WERI-Rb-1 (cell line): Measurements from ENCODE around the gene GRIP2.

ENCODE experiments used
- DNase-seq: peaks from one replicate; pipeline ENCODE4 v3.0.0-alpha.2; 2020
- H3K27ac ChIP-seq: fragments of 250-450 bp; sonication (Bioruptor Pico); 2 replicates; pipeline ENCODE4 v1.5.1; 2020; ENCODE audit warnings: mild to moderate bottlenecking, moderate library complexity
- H3K27me3 ChIP-seq: fragments of 250-450 bp; sonication (Bioruptor Pico); 2 replicates; pipeline ENCODE4 v1.5.1; 2021; ENCODE audit warnings: mild to moderate bottlenecking, low read depth, moderate library complexity; ENCODE audit not compliant: insufficient read depth, severe bottlenecking
- H3K36me3 ChIP-seq: fragments of 250-450 bp; sonication (Bioruptor Pico); 2 replicates; pipeline ENCODE4 v1.5.1; 2020; ENCODE audit warnings: mild to moderate bottlenecking, moderate library complexity
- H3K4me3 ChIP-seq: 2 replicates; pipeline ENCODE4 v1.5.1; 2011; ENCODE audit warnings: low read depth, mild to moderate bottlenecking, control low read depth, low read length
- H3K9me3 ChIP-seq: fragments of 250-450 bp; sonication (Bioruptor Pico); 2 replicates; pipeline ENCODE4 v1.5.1; 2021; ENCODE audit warnings: mild to moderate bottlenecking, moderate library complexity; ENCODE audit not compliant: severe bottlenecking
- TF ChIP-seq, protein P1 (sequence below): IDR thresholded peaks from 2 replicates; pipeline ENCODE4 v1.5.1; 2011; ENCODE audit warnings: low read depth, mild to moderate bottlenecking, control low read depth, inconsistent platforms, low read length

GRIP2 gene

GRCh38 chr3:14484741-14485140, 55.4 kb downstream of the GRIP2 start:
- DNase-seq = no peak
- Histone ChIP-seq H3K27me3 (no peaks in the 10 kb centered on the region), H3K4me3 (no peak overlapping the region), H3K36me3 (peaks cover 30% of the 10 kb centered on the region), H3K27ac (no peak overlapping the region), H3K9me3 (no peaks in the 10 kb centered on the region)
- TF ChIP-seq, protein P1, sequence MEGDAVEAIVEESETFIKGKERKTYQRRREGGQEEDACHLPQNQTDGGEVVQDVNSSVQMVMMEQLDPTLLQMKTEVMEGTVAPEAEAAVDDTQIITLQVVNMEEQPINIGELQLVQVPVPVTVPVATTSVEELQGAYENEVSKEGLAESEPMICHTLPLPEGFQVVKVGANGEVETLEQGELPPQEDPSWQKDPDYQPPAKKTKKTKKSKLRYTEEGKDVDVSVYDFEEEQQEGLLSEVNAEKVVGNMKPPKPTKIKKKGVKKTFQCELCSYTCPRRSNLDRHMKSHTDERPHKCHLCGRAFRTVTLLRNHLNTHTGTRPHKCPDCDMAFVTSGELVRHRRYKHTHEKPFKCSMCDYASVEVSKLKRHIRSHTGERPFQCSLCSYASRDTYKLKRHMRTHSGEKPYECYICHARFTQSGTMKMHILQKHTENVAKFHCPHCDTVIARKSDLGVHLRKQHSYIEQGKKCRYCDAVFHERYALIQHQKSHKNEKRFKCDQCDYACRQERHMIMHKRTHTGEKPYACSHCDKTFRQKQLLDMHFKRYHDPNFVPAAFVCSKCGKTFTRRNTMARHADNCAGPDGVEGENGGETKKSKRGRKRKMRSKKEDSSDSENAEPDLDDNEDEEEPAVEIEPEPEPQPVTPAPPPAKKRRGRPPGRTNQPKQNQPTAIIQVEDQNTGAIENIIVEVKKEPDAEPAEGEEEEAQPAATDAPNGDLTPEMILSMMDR = no peak

DNA sequence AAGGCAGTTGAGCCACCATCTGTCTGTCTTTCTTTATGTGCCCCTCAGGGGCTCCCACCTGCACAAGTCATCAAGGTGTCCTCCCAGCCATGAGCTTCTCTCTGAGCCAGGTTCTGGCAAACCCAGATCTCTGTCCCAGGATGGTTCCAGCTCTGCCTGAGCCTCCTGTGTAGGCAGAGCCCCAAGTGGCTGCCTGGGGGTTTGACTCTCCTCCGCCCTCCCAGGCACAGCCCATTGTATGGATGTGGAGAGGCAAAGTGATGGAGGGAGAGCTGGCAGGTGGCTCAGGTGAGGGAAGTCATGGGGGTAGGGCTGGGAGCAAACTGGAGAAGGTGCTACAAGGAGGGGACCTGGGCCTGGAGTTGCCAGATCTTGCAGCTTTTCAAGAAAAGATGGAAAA, 56.9 kb downstream of the GRIP2 start:
- Histone ChIP-seq H3K9me3 (no peaks in the 10 kb centered on the region), H3K4me3 (no peak overlapping the region), H3K36me3 (peaks cover 31% of the 10 kb centered on the region), H3K27ac (no peak overlapping the region), H3K27me3 (no peaks in the 10 kb centered on the region)
- DNase-seq = no peak
- TF ChIP-seq, protein P1 = no peak

- no peak overlapping the region for H3K27ac ChIP-seq
- DNase-seq = no peak
- TF ChIP-seq, protein P1 = no peak
- no peak overlapping the region for H3K4me3 ChIP-seq
- H3K36me3 ChIP-seq = peaks cover 36% of the 10 kb centered on the region
- H3K9me3 ChIP-seq = no peaks in the 10 kb centered on the region
- H3K27me3 ChIP-seq = no peaks in the 10 kb centered on the region
Observed at GRCh38 chr3:14482271-14482721, 57.8 kb downstream of the GRIP2 start.

- peaks cover 39% of the 10 kb centered on the region for H3K36me3 ChIP-seq
- no peak overlapping the region for H3K4me3 ChIP-seq
Observed at GRCh38 chr3:14481646-14482036, 58.5 kb downstream of the GRIP2 start.

DNA sequence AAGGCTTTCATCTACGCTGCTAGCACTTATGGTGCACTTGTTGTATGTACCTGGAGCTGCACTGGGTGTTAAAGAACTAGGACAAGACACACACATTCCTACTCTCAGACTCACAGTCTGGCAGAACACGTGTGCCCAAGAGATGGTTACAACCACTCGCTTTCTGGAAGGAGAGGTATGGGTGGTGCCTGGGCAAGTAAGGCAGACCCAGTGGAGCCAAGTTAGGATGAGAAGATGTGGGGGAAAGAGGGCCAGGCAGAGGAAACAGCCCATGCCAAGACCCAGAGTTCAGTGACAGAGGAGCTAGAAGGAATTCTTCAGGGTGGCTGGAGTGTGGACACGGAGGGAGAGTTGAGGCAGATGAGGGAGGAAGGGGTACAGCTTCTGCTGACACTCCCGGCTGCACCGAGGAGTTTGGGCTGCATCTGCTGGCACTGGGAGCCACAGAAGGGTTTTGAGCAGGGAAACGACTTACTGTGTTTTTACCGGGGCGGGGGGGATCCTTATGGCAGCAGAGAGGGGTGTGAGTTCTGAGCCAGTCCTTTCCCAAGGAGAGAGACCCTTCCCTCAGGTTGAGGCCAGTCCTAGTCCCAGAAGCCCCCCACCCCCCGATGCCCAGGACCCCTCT, 59.0 kb downstream of the GRIP2 start:
- H3K36me3 ChIP-seq = peaks cover 42% of the 10 kb centered on the region
- no peak overlapping the region for H3K4me3 ChIP-seq
- H3K27me3 ChIP-seq = no peaks in the 10 kb centered on the region
- TF ChIP-seq, protein P1 = no peak
- H3K9me3 ChIP-seq = no peaks in the 10 kb centered on the region
- no peak overlapping the region for H3K27ac ChIP-seq
- no peak for DNase-seq

More at GRCh38 chr3:14481646-14482036, 58.5 kb downstream of the GRIP2 start:
- TF ChIP-seq, protein P1 = no peak
- Histone ChIP-seq H3K9me3 (no peaks in the 10 kb centered on the region), H3K27me3 (no peaks in the 10 kb centered on the region), H3K27ac (no peak overlapping the region)
- DNase-seq = no peak
